HL-60/S4 treated with retinoic acid at 250 ng/mL for 4 days and 3 days (cell line): ENCODE measurements around the gene HRH4.

Experiments
- in situ Hi-C: fragments of 300-500 bp; cut with MboI; formaldehyde crosslinking; loops from 2 replicates; pipeline ENCODE4 v1.7.0; 2022; ENCODE audit warnings: low sequenced_read_pairs

Gene HRH4

GRCh38 chr18:24462838-24463775, 2.7 kb downstream of the HRH4 start:
- in situ Hi-C loops: no loop called here

- in situ Hi-C loops: no loop called here
Measured at GRCh38 chr18:24465486-24465885, 5.0 kb downstream of the HRH4 start.

GRCh38 chr18:24466771-24467170, 6.3 kb downstream of the HRH4 start:
- in situ Hi-C loops: no loop called here

- in situ Hi-C loops: no loop called here
Measured at GRCh38 chr18:24470022-24470618, 9.7 kb downstream of the HRH4 start.

- in situ Hi-C loops: no loop called here
Measured at GRCh38 chr18:24470805-24471204, 10.4 kb downstream of the HRH4 start.

- in situ Hi-C loops: no loop called here
Measured at GRCh38 chr18:24472591-24472990, 12.2 kb downstream of the HRH4 start.

GRCh38 chr18:24474406-24474805, 14.0 kb downstream of the HRH4 start:
- in situ Hi-C loops: no loop called here

- in situ Hi-C loops: loop anchor here (25.0 kb wide), 1 partner anchor 289 kb away; no protein-coding TSS in a partner anchor
Measured at GRCh38 chr18:24475926-24476589, 15.6 kb downstream of the HRH4 start.

GRCh38 chr18:24479371-24479770, 18.9 kb downstream of the HRH4 start:
- in situ Hi-C loops: loop anchor here (25.0 kb wide), 1 partner anchor 292 kb away; no protein-coding TSS in a partner anchor

GRCh38 chr18:24482821-24483220, 22.4 kb downstream of the HRH4 start:
- in situ Hi-C loops: loop anchor here (25.0 kb wide), 1 partner anchor 296 kb away; no protein-coding TSS in a partner anchor

GRCh38 chr18:24485681-24486080, 25.2 kb downstream of the HRH4 start:
- in situ Hi-C loops: loop anchor here (5.0 to 25.0 kb wide), 2 partner anchors 128 to 298 kb away; no protein-coding TSS in a partner anchor

GRCh38 chr18:24486684-24487083, 26.2 kb downstream of the HRH4 start:
- in situ Hi-C loops: loop anchor here (5.0 to 25.0 kb wide), 2 partner anchors 129 to 299 kb away; no protein-coding TSS in a partner anchor

- in situ Hi-C loops: loop anchor here (5.0 to 25.0 kb wide), 2 partner anchors 132 to 302 kb away; no protein-coding TSS in a partner anchor
Measured at GRCh38 chr18:24488824-24489493, 28.5 kb downstream of the HRH4 start.

- in situ Hi-C loops: loop anchor here (25.0 kb wide), 1 partner anchor 303 kb away; no protein-coding TSS in a partner anchor
Measured at GRCh38 chr18:24490539-24490938, 30.1 kb downstream of the HRH4 start.

- in situ Hi-C loops: loop anchor here (25.0 kb wide), 1 partner anchor 305 kb away; no protein-coding TSS in a partner anchor
Measured at GRCh38 chr18:24491927-24492834, 31.7 kb downstream of the HRH4 start.

- in situ Hi-C loops: loop anchor here (25.0 kb wide), 1 partner anchor 307 kb away; no protein-coding TSS in a partner anchor
Measured at GRCh38 chr18:24494586-24494985, 34.1 kb downstream of the HRH4 start.

- in situ Hi-C loops: loop anchor here (25.0 kb wide), 1 partner anchor 310 kb away; no protein-coding TSS in a partner anchor
Measured at GRCh38 chr18:24497031-24497754, 36.8 kb downstream of the HRH4 start.

GRCh38 chr18:24499814-24500213, 39.4 kb downstream of the HRH4 start:
- in situ Hi-C loops: loop anchor here (25.0 kb wide), 1 partner anchor 313 kb away; no protein-coding TSS in a partner anchor
